Measurements from ENCODE around the gene ATP5IF1.

Gene ATP5IF1

DNA sequence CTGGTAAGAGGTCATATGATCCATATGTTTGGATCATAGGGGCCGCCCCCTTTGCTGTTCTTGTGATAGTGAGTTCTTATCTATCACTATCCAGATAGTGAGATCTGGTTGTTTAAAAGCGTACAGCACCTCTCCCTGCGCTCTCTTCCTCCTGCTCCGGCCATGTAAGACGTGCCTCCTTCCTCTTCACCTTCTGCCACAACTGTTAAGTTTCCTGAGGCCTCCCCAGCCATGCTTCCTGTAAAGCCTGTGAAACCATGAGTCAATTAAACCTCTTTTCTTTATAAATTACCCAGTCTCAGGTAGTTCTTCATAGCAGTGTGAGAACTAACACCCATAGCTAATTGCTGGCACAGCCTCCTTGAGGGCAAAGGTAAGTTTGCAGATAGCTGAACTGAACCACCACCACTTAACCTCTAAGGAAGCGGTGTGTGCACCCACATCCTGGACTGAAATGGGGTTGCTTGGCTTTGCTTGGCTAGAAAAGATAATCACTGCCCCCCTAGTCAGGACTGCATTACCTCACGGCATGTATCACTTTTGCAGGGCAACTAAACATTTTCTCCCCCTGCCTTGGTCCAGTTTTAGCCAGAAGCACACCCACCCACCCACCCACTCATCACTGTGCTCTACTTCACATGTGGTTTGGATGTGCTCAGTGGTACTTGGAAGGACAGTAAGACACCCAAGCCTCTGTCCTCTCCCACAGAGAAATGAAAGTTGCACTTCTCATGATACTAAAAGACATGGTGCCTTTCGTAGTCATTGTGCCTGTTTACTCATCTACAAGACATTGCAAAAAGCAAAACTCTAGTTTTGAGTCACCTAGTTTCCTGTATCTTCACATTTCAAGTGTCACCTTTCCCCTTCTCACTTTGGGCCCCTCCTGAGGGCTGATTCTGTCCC, 36.3 kb upstream of the ATP5IF1 start:
- DNase-seq (ENCODE audit: low spot score): no peak
- Histone ChIP-seq H3K27ac (ENCODE audit: poor library complexity, severe bottlenecking) (no peak overlapping the region), H3K27me3 (ENCODE audit: insufficient read depth, poor library complexity, severe bottlenecking) (no peaks in the 10 kb centered on the region), H3K36me3 (ENCODE audit: low read depth) (peaks cover 45% of the 10 kb centered on the region), H3K4me3 (ENCODE audit: severe bottlenecking) (no peak overlapping the region), H3K4me1 (ENCODE audit: insufficient read depth, poor library complexity, severe bottlenecking) (peaks cover 18% of the 10 kb centered on the region), H3K9me3 (ENCODE audit: severe bottlenecking) (no peaks in the 10 kb centered on the region)
- TF ChIP-seq, protein P1, sequence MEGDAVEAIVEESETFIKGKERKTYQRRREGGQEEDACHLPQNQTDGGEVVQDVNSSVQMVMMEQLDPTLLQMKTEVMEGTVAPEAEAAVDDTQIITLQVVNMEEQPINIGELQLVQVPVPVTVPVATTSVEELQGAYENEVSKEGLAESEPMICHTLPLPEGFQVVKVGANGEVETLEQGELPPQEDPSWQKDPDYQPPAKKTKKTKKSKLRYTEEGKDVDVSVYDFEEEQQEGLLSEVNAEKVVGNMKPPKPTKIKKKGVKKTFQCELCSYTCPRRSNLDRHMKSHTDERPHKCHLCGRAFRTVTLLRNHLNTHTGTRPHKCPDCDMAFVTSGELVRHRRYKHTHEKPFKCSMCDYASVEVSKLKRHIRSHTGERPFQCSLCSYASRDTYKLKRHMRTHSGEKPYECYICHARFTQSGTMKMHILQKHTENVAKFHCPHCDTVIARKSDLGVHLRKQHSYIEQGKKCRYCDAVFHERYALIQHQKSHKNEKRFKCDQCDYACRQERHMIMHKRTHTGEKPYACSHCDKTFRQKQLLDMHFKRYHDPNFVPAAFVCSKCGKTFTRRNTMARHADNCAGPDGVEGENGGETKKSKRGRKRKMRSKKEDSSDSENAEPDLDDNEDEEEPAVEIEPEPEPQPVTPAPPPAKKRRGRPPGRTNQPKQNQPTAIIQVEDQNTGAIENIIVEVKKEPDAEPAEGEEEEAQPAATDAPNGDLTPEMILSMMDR (IDR thresholded peaks at IDR 0.05; ENCODE audit: poor library complexity, severe bottlenecking): no peak
- no peak for ATAC-seq (ENCODE audit: low read depth)

DNA sequence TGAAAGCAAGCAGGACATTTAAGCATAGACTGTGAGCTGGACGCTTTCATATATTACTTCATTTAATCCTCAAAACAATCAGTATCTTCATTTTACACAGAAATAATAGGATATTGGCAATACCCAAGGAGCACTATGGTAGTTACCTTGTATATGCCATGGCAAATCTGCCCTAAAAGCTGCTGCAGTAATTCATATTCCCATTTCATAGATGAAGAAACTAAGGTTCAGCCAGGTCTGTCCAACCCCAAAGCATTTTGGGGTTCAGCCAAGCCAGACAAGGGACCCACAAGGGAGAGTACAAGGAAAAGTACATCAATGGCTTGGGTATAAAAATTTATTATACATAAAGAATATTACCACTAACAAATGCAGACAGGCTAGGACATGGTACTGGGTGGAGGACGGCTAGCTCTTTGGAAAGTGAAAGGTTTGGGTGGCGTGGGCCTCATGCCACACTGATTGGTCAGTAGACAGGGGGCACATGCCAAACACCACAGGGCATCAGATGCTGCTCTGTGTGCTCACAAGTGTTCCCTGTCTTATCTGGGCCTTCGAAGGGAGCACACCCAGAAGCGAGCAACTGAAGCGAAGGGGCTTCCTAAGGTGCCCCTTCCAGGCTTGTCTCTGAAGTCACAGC, 35.6 kb upstream of the ATP5IF1 start:
- Histone ChIP-seq H3K36me3 (ENCODE audit: low read depth) (peaks cover 52% of the 10 kb centered on the region), H3K4me1 (ENCODE audit: insufficient read depth, poor library complexity, severe bottlenecking) (peaks cover 14% of the 10 kb centered on the region), H3K4me3 (ENCODE audit: severe bottlenecking) (no peak overlapping the region), H3K27ac (ENCODE audit: poor library complexity, severe bottlenecking) (no peak overlapping the region), H3K27me3 (ENCODE audit: insufficient read depth, poor library complexity, severe bottlenecking) (no peaks in the 10 kb centered on the region), H3K9me3 (ENCODE audit: severe bottlenecking) (no peaks in the 10 kb centered on the region)
- ATAC-seq (ENCODE audit: low read depth): no peak
- TF ChIP-seq, protein P1 (IDR thresholded peaks at IDR 0.05; ENCODE audit: poor library complexity, severe bottlenecking): no peak
- DNase-seq (ENCODE audit: low spot score): no peak

DNA sequence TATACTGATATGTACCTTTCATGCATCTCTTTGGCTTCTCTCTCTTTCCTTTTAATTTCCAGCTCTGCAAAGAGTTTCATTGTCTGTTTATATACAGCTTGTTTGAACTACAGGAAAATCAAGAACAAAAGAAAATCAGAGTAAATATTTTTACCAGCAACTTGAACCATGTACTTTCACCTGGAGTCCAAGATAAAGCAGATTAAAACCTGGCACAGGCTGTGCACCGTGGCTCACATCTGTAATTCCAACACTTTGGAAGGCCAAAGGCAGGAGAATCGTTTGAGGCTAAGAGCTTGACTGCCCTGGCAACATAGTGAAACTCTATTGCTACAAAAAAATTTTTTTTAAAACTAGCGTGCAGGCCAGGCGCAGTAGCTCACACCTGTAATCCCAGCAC, 30.7 kb upstream of the ATP5IF1 start:
- TF ChIP-seq, protein P1 (IDR thresholded peaks at IDR 0.05; ENCODE audit: poor library complexity, severe bottlenecking): no peak
- H3K36me3 ChIP-seq (ENCODE audit: low read depth): peaks cover 88% of the 10 kb centered on the region
- ATAC-seq (ENCODE audit: low read depth): no peak

DNA sequence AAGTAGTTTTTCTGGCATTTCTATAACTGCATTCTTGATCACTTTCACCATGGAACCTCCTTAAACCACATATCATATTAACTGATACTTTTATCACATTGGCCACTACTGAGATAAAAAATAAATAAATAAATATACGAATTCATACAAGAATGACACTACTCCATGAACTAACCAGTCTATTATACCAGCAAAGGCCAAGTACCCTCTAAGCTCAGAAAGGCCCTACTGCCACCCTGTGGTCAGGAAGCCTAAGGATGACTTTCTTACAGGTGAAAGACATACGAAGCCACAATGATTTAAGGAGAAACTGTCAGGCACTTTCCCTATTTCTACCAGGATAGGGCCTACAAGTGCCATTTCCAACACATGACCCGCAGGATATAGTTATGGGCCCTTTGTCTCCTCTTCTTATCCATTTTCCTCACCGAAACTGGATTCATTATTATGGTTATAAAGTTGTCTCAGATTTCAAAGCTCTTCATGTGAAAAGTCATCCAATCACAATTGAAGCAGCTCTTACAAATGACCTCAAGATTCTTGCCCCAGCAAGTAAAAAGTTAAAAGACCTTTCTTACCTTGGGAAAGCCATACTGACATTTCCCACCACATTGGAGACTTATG, 27.0 kb upstream of the ATP5IF1 start:
- ATAC-seq (ENCODE audit: low read depth): peak; percentile 78

More for the DNA sequence above, 30.7 kb upstream of the ATP5IF1 start:
- H3K27me3 ChIP-seq (ENCODE audit: insufficient read depth, poor library complexity, severe bottlenecking): no peaks in the 10 kb centered on the region
- H3K9me3 ChIP-seq (ENCODE audit: severe bottlenecking): no peaks in the 10 kb centered on the region
- no peak overlapping the region for H3K27ac ChIP-seq (ENCODE audit: poor library complexity, severe bottlenecking)
- H3K4me3 ChIP-seq (ENCODE audit: severe bottlenecking): no peak overlapping the region
- DNase-seq (ENCODE audit: low spot score): no peak
- no peaks in the 10 kb centered on the region for H3K4me1 ChIP-seq (ENCODE audit: insufficient read depth, poor library complexity, severe bottlenecking)

More for the DNA sequence above, 27.0 kb upstream of the ATP5IF1 start:
- TF ChIP-seq, protein P1 (IDR thresholded peaks at IDR 0.05; ENCODE audit: poor library complexity, severe bottlenecking): peak; percentile 86
- Histone ChIP-seq H3K9me3 (ENCODE audit: severe bottlenecking) (no peaks in the 10 kb centered on the region), H3K36me3 (ENCODE audit: low read depth) (peaks cover 95% of the 10 kb centered on the region), H3K27me3 (ENCODE audit: insufficient read depth, poor library complexity, severe bottlenecking) (no peaks in the 10 kb centered on the region), H3K4me1 (ENCODE audit: insufficient read depth, poor library complexity, severe bottlenecking) (no peaks in the 10 kb centered on the region), H3K27ac (ENCODE audit: poor library complexity, severe bottlenecking) (no peak overlapping the region), H3K4me3 (ENCODE audit: severe bottlenecking) (no peak overlapping the region)
- DNase-seq (ENCODE audit: low spot score): no peak
